GM12878 (cell line): Measurements from ENCODE around the gene SPRY4. TPM values are rescaled to one million over a fixed set of nuclear protein-coding genes. Genes with fewer than 3 reads are reported as not detected.

Experiments
- CEBPB ChIP-seq, 2 experiments: fragments of 150-350 bp in 1 of 2; IDR thresholded peaks; 2 replicates each; pipeline ENCODE4 v1.6.1; 2012 to 2014; ENCODE audit warnings: low read depth in 2 of 2, low read length in 2 of 2, borderline replicate concordance in 1 of 2, inconsistent platforms in 1 of 2
- CHD1 ChIP-seq: IDR thresholded peaks from 2 replicates; pipeline ENCODE4 v1.6.1; 2012; ENCODE audit warnings: low read depth, low read length, improper control_type of control experiment
- FOXM1 ChIP-seq: IDR thresholded peaks from 2 replicates; pipeline ENCODE4 v1.6.1; 2012; ENCODE audit warnings: low read depth, mild to moderate bottlenecking, inconsistent platforms, low read length, moderate library complexity
- HDAC6 ChIP-seq: fragments of 200-600 bp; sonication (generic); IDR thresholded peaks from one replicate; pipeline ENCODE4 v1.8.0; 2017; ENCODE audit warnings: antibody characterized with exemption; ENCODE audit not compliant: unreplicated experiment
- MEF2A ChIP-seq: IDR thresholded peaks from 2 replicates; pipeline ENCODE4 v1.6.1; 2011; ENCODE audit warnings: low read depth, mild to moderate bottlenecking, low read length, moderate library complexity; ENCODE audit not compliant: insufficient read depth
- MXI1 ChIP-seq: fragments of 150-350 bp; IDR thresholded peaks from 2 replicates; pipeline ENCODE4 v1.6.1; 2011; ENCODE audit warnings: low read depth, mild to moderate bottlenecking, inconsistent platforms, low read length, improper control_type of control experiment
- MYB ChIP-seq: fragments of 150-350 bp; IDR thresholded peaks from 2 replicates; pipeline ENCODE4 v1.6.1; 2014; ENCODE audit warnings: mild to moderate bottlenecking, low read depth, low read length, borderline replicate concordance
- POU2F2 ChIP-seq: IDR thresholded peaks from 3 replicates; pipeline ENCODE4 v1.6.1; 2011; ENCODE audit warnings: low read depth, mild to moderate bottlenecking, low read length, borderline replicate concordance
- RB1 ChIP-seq: fragments of 450-650 bp; formaldehyde crosslinking; IDR thresholded peaks from 2 replicates; pipeline ENCODE4 v1.6.1; 2017; ENCODE audit warnings: mild to moderate bottlenecking, borderline replicate concordance
- SMC3 ChIP-seq: IDR thresholded peaks from 2 replicates; pipeline ENCODE4 v1.6.1; 2011; ENCODE audit warnings: low read length, improper control_type of control experiment, borderline replicate concordance
- SREBF2 ChIP-seq: IDR thresholded peaks from 2 replicates; pipeline ENCODE4 v1.6.1; 2012; ENCODE audit warnings: mild to moderate bottlenecking, low read length
- TBL1XR1 ChIP-seq: IDR thresholded peaks from 2 replicates; pipeline ENCODE4 v1.6.1; 2012; ENCODE audit warnings: low read depth, low read length, improper control_type of control experiment
- ZNF217 ChIP-seq: fragments of 450-650 bp; IDR thresholded peaks from 2 replicates; pipeline ENCODE4 v1.6.1; 2017; ENCODE audit warnings: antibody characterized with exemption, mild to moderate bottlenecking
- ZNF622 ChIP-seq: fragments of 450-650 bp; IDR thresholded peaks from 2 replicates; pipeline ENCODE4 v1.6.1; 2017; ENCODE audit warnings: mild to moderate bottlenecking, inconsistent platforms
- ZZZ3 ChIP-seq: IDR thresholded peaks from 2 replicates; pipeline ENCODE4 v1.6.1; 2011; ENCODE audit warnings: low read depth; ENCODE audit not compliant: control insufficient read depth, insufficient read length
- polyA plus RNA-seq, 11 experiments: library from polyadenylated mRNA; depleted of rRNA in 4 of 11; unstranded in 6 of 11; stranded (reverse) in 5 of 11; fragments of >200 nt; fragmentation: Nextera tagmentation in 4 of 11; fragmentation: Illumina TruSeq in 1 of 11; extraction: Ambion mirVana in 4 of 11; extraction: Trizol in 1 of 11; gene quantifications; 1 replicate in 1 of 11; 2 replicates in 10 of 11; pipeline versions ENCODE4 v1.2.1 to v1.2.3, GENCODE V29; 2011 to 2016; ENCODE audit warnings: inconsistent platforms in 2 of 11, missing spikeins in 2 of 11, low read depth in 1 of 11
- total RNA-seq, 4 experiments: library from RNA; depleted of rRNA in 3 of 4; stranded (reverse); fragments of >200 nt in 3 of 4; fragmentation: Illumina TruSeq in 1 of 4; extraction: Trizol in 1 of 4; gene quantifications; 2 replicates each; pipeline versions ENCODE4 v1.2.1 to v1.2.3, GENCODE V29; 2013 to 2021
- TF ChIP-seq, protein P1 (sequence below): IDR thresholded peaks from 2 replicates; pipeline ENCODE4 v1.6.1; 2011; ENCODE audit warnings: low read depth, mild to moderate bottlenecking, low read length, moderate library complexity, borderline replicate concordance; ENCODE audit errors: extremely low read depth
- TF ChIP-seq, protein P2 (sequence below): fragments of 450-650 bp; formaldehyde crosslinking; IDR thresholded peaks from 2 replicates; pipeline ENCODE4 v1.4.0; 2020; ENCODE audit warnings: mild to moderate bottlenecking, moderate library complexity
- TF ChIP-seq, protein P3 (sequence below): fragments of 450-650 bp; IDR thresholded peaks from 2 replicates; pipeline ENCODE4 v1.6.1; 2017; ENCODE audit warnings: mild to moderate bottlenecking, moderate library complexity
- TF ChIP-seq, protein P4 (sequence below): fragments of 450-650 bp; IDR thresholded peaks from 2 replicates; pipeline ENCODE4 v1.6.1; 2016; ENCODE audit warnings: mild to moderate bottlenecking

Gene SPRY4
- total and polyA plus RNA-seq, 10 of the 15 experiments (the other 5 are each of a cell fraction or from before 2014, with no cell fraction given): 0.04 to 1.4 (median 0.18) TPM; not detected in 1

DNA sequence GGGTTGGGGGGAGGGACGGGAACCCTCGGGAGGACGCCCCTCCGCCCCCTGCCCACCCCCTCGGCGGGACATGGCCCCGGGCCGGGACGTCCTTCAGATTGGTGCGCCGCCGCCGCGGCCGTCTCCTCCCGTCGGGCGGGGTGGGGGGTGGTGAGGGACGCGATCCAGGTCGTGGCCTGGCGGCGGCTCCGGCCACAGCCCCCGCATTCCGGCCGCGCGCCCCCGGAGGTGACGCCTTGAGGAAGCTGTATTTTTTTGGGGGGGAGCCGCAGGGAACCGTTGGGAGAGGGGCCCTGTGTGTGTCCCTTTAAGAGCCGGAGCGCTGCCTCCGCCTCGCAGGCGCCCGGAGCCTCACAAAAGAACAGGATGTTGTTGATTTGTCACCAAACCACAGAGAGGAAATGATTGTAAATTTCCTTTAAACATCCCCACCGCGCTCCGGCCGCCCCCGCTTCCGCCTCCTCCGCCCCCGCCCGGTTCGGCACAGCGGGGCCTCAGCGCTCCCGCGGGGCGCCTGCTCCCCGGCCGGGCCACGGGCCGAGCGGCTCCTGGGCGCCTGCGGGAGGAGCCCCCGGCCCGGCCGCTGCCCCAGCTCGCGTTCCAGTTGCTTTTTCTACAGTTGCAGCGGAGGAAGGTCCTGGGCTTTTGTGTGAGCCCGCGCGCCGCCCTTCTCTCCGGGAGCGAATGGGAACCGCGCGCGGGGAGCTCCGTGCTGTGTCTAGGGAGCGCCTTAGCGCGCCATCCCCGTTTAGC is 32.1 kb upstream of the SPRY4 start (continued):
- TF ChIP-seq MEF2A (peak; percentile 68; the same call in 1 of the 2 replicates), ZNF622 (no peak), FOXM1 (no peak), TBL1XR1 (peak; percentile 73), ZZZ3 (no peak), SREBF2 (no peak), MYB (no peak), RB1 (no peak), CHD1 (no peak), MXI1 (0 out of 2 replicates have a peak, but pooled peaks have one; percentile 22), HDAC6 (peak; percentile 32), POU2F2 (peak; percentile 55; the same call in 2 of the 3 replicates), CEBPB (IDR thresholded peaks at IDR 0.05; ENCODE audit: borderline replicate concordance in 1 of 2, low read depth in 2 of 2, low read length in 2 of 2) (no peak), ZNF217 (peak; percentile 89; the same call in 1 of the 2 replicates), SMC3 (0 out of 2 replicates have a peak, but pooled peaks have one; percentile 2)
- TF ChIP-seq, protein P1, sequence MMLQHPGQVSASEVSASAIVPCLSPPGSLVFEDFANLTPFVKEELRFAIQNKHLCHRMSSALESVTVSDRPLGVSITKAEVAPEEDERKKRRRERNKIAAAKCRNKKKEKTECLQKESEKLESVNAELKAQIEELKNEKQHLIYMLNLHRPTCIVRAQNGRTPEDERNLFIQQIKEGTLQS: no peak
- TF ChIP-seq, protein P2, sequence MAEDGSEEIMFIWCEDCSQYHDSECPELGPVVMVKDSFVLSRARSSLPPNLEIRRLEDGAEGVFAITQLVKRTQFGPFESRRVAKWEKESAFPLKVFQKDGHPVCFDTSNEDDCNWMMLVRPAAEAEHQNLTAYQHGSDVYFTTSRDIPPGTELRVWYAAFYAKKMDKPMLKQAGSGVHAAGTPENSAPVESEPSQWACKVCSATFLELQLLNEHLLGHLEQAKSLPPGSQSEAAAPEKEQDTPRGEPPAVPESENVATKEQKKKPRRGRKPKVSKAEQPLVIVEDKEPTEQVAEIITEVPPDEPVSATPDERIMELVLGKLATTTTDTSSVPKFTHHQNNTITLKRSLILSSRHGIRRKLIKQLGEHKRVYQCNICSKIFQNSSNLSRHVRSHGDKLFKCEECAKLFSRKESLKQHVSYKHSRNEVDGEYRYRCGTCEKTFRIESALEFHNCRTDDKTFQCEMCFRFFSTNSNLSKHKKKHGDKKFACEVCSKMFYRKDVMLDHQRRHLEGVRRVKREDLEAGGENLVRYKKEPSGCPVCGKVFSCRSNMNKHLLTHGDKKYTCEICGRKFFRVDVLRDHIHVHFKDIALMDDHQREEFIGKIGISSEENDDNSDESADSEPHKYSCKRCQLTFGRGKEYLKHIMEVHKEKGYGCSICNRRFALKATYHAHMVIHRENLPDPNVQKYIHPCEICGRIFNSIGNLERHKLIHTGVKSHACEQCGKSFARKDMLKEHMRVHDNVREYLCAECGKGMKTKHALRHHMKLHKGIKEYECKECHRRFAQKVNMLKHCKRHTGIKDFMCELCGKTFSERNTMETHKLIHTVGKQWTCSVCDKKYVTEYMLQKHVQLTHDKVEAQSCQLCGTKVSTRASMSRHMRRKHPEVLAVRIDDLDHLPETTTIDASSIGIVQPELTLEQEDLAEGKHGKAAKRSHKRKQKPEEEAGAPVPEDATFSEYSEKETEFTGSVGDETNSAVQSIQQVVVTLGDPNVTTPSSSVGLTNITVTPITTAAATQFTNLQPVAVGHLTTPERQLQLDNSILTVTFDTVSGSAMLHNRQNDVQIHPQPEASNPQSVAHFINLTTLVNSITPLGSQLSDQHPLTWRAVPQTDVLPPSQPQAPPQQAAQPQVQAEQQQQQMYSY (CRISPR knock-in tag): no peak
- TF ChIP-seq, protein P3, sequence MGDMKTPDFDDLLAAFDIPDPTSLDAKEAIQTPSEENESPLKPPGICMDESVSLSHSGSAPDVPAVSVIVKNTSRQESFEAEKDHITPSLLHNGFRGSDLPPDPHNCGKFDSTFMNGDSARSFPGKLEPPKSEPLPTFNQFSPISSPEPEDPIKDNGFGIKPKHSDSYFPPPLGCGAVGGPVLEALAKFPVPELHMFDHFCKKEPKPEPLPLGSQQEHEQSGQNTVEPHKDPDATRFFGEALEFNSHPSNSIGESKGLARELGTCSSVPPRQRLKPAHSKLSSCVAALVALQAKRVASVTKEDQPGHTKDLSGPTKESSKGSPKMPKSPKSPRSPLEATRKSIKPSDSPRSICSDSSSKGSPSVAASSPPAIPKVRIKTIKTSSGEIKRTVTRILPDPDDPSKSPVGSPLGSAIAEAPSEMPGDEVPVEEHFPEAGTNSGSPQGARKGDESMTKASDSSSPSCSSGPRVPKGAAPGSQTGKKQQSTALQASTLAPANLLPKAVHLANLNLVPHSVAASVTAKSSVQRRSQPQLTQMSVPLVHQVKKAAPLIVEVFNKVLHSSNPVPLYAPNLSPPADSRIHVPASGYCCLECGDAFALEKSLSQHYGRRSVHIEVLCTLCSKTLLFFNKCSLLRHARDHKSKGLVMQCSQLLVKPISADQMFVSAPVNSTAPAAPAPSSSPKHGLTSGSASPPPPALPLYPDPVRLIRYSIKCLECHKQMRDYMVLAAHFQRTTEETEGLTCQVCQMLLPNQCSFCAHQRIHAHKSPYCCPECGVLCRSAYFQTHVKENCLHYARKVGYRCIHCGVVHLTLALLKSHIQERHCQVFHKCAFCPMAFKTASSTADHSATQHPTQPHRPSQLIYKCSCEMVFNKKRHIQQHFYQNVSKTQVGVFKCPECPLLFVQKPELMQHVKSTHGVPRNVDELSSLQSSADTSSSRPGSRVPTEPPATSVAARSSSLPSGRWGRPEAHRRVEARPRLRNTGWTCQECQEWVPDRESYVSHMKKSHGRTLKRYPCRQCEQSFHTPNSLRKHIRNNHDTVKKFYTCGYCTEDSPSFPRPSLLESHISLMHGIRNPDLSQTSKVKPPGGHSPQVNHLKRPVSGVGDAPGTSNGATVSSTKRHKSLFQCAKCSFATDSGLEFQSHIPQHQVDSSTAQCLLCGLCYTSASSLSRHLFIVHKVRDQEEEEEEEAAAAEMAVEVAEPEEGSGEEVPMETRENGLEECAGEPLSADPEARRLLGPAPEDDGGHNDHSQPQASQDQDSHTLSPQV: no peak
- TF ChIP-seq, protein P4, sequence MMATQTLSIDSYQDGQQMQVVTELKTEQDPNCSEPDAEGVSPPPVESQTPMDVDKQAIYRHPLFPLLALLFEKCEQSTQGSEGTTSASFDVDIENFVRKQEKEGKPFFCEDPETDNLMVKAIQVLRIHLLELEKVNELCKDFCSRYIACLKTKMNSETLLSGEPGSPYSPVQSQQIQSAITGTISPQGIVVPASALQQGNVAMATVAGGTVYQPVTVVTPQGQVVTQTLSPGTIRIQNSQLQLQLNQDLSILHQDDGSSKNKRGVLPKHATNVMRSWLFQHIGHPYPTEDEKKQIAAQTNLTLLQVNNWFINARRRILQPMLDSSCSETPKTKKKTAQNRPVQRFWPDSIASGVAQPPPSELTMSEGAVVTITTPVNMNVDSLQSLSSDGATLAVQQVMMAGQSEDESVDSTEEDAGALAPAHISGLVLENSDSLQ: no peak
